NCI-H2171 treated with DMSO at 0.1 percent for 48 hours (cell line): Measurements from ENCODE around the gene MECP2.
A peak's percentile ranks its signal among the peaks of the same experiment; 100 is the strongest.

Experiments
- DNase-seq: peaks from one replicate; lab custom pipeline; 2025; lab: John Stamatoyannopoulos, UW

Gene MECP2

GRCh38 chrX:154115750-154116149 is 18.2 kb upstream of the MECP2 start:
- DNase-seq = no peak

- DNase-seq = no peak
Measured at GRCh38 chrX:154115071-154115470, 17.6 kb upstream of the MECP2 start.

GRCh38 chrX:154114652-154115051 is 17.1 kb upstream of the MECP2 start:
- no peak for DNase-seq

GRCh38 chrX:154113729-154114128 is 16.2 kb upstream of the MECP2 start:
- no peak for DNase-seq

- no peak for DNase-seq
Measured at GRCh38 chrX:154098551-154098950, 1.0 kb upstream of the MECP2 start.

GRCh38 chrX:154097003-154097588 is 421 bp downstream of the MECP2 start:
- DNase-seq = peak; percentile 70

GRCh38 chrX:154096140-154097002 is 1.1 kb downstream of the MECP2 start:
- DNase-seq = peak; percentile 22

- no peak for DNase-seq
Measured at GRCh38 chrX:154094833-154095232, 2.7 kb downstream of the MECP2 start.

GRCh38 chrX:154093965-154094364 is 3.6 kb downstream of the MECP2 start:
- no peak for DNase-seq

GRCh38 chrX:154092371-154092770 is 5.1 kb downstream of the MECP2 start:
- no peak for DNase-seq

- no peak for DNase-seq
Measured at GRCh38 chrX:154091678-154092077, 5.8 kb downstream of the MECP2 start.

GRCh38 chrX:154090731-154091130 is 6.8 kb downstream of the MECP2 start:
- no peak for DNase-seq

GRCh38 chrX:154084449-154085300 is 12.8 kb downstream of the MECP2 start:
- DNase-seq = no peak

GRCh38 chrX:154083126-154083517 is 14.4 kb downstream of the MECP2 start:
- DNase-seq = no peak

- DNase-seq = no peak
Measured at GRCh38 chrX:154082396-154083125, 15.0 kb downstream of the MECP2 start.

- DNase-seq = no peak
Measured at GRCh38 chrX:154077101-154077500, 20.4 kb downstream of the MECP2 start.

GRCh38 chrX:154074199-154074598 is 23.3 kb downstream of the MECP2 start:
- DNase-seq = no peak

- DNase-seq = no peak
Measured at GRCh38 chrX:154072192-154072591, 25.3 kb downstream of the MECP2 start.

GRCh38 chrX:154068560-154068959 is 29.0 kb downstream of the MECP2 start:
- DNase-seq = no peak

GRCh38 chrX:154064637-154065435 is 32.7 kb downstream of the MECP2 start:
- no peak for DNase-seq

- no peak for DNase-seq
Measured at GRCh38 chrX:154063234-154063633, 34.3 kb downstream of the MECP2 start.
